Upper lobe of right lung (tissue), 1 donor: ENCODE data around the gene CFL1. TPM values are rescaled to one million over a fixed set of nuclear protein-coding genes. Genes with fewer than 3 reads are reported as not detected.
A peak's percentile ranks its signal among the peaks of the same experiment; 100 is the strongest.

Experiments used
- ATAC-seq: fragments of 200-7000 bp; cut with Tn5 transposase; one replicate; pipeline ENCODE4 v1.9.1; 2020; ENCODE audit warnings: mild to moderate bottlenecking, moderate library complexity
- DNase-seq: peaks from one replicate; pipeline ENCODE4 v3.0.0-alpha.2; 2020
- H3K27ac ChIP-seq: fragments of 200-600 bp; one replicate; pipeline ENCODE4 v1.8.0; 2022
- H3K27me3 ChIP-seq: fragments of 200-600 bp; one replicate; pipeline ENCODE4 v1.8.0; 2022; ENCODE audit warnings: mild to moderate bottlenecking
- H3K36me3 ChIP-seq: fragments of 200-600 bp; one replicate; pipeline ENCODE4 v1.8.0; 2022
- H3K4me1 ChIP-seq: fragments of 200-600 bp; one replicate; pipeline ENCODE4 v1.8.0; 2022
- H3K4me3 ChIP-seq: fragments of 200-600 bp; one replicate; pipeline ENCODE4 v1.8.0; 2022; ENCODE audit warnings: mild to moderate bottlenecking
- H3K9me3 ChIP-seq: fragments of 200-600 bp; one replicate; pipeline ENCODE4 v1.8.0; 2022
- intact Hi-C: fragments of 100-400 bp; cut with DNase I; formaldehyde crosslinking; loops from one replicate; pipeline ENCODE4 v1.11.0; 2022
- total RNA-seq: library from RNA; stranded (reverse); fragmentation: NEBNext Ultra II Directional; extraction: Animal tissue kit (Norgen Biotek cat#: 25700); gene quantifications from one replicate; pipeline ENCODE4 v1.2.1, GENCODE V29; 2021
- TF ChIP-seq, protein P1 (sequence below): fragments of 200-600 bp; IDR thresholded peaks from one replicate; pipeline ENCODE4 v1.8.0; 2022; ENCODE audit warnings: antibody characterized with exemption
- donor health status: DM: no; HTN: yes; CAD: no; lungs with severe emphysema.

CFL1 gene
- total RNA-seq, 1 donor from 2014 or later = 608 TPM

DNA sequence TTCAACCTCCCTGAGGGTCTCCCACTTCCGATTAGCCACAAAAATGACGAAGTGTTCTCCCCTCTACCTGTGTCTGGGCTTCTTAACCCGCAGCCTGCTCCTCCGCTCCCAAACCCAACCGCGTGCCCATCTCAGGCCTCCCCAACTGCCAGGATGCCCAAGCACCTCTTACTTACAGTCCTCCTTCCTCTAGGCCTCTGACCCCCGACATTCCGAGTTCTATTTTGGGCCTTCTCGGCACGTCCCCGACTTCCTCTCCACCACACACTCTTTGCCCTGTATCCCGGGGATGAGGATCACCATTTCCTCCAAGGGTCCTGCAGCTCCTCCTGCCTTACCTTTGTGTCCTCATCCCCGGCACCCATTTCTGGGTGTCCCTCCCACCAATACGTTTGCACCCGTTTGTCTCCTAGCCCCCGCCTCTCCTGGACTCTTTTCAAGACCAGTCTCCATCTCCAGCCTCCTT is 1.9 kb upstream of the CFL1 start:
- peaks cover 31% of the 10 kb centered on the region for H3K4me1 ChIP-seq
- DNase-seq = no peak
- no peak for ATAC-seq

DNA sequence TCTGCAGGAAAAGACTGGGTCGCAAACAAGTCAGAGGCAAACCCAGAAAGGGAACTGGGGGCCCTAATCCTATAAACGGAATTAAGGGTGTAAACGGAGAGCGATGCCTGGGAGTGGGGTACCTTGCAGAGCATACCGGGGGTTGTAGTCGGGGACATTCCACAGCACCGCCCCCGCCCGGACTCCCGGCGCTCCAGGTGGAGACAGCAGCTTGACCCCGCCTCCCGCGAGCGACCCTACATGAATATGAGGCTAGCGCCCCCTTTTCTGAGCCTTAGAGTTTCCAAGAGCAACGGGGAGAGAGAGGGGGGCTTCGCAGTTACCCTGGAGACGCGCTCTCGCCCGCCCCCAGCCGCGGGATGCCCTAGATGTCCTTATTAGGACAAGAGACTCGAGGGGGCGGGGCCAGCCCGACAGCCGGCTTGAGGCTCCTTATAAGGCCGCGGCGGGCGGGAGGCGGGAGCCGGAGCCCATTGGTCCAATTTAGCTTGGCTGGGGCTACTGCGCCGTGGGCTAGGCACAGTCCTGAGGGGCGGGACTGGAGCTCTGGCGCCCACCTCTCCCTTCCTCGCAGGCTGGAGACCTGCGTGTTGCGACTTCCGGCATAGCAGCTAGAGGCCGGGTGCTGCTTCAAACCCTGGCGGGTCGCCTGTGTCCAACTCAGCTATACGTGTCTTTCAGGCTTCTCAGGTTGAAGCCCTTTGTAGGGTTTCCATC is 1.3 kb upstream of the CFL1 start:
- peak overlapping the region; percentile 98 for H3K4me3 ChIP-seq
- H3K4me1 ChIP-seq = peaks cover 31% of the 10 kb centered on the region
- H3K27ac ChIP-seq = peak overlapping the region; percentile 97
- TF ChIP-seq, protein P1, sequence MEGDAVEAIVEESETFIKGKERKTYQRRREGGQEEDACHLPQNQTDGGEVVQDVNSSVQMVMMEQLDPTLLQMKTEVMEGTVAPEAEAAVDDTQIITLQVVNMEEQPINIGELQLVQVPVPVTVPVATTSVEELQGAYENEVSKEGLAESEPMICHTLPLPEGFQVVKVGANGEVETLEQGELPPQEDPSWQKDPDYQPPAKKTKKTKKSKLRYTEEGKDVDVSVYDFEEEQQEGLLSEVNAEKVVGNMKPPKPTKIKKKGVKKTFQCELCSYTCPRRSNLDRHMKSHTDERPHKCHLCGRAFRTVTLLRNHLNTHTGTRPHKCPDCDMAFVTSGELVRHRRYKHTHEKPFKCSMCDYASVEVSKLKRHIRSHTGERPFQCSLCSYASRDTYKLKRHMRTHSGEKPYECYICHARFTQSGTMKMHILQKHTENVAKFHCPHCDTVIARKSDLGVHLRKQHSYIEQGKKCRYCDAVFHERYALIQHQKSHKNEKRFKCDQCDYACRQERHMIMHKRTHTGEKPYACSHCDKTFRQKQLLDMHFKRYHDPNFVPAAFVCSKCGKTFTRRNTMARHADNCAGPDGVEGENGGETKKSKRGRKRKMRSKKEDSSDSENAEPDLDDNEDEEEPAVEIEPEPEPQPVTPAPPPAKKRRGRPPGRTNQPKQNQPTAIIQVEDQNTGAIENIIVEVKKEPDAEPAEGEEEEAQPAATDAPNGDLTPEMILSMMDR = peak; percentile 29
- no peaks in the 10 kb centered on the region for H3K9me3 ChIP-seq
- peaks cover 47% of the 10 kb centered on the region for H3K36me3 ChIP-seq
- ATAC-seq = peak; percentile 72
- DNase-seq = peak; percentile 99
- intact Hi-C loops = no loop called here
- no peaks in the 10 kb centered on the region for H3K27me3 ChIP-seq

More for the DNA sequence above, 1.9 kb upstream of the CFL1 start:
- no peaks in the 10 kb centered on the region for H3K27me3 ChIP-seq
- H3K27ac ChIP-seq = peak overlapping the region; percentile 97
- intact Hi-C loops = no loop called here
- H3K36me3 ChIP-seq = peaks cover 47% of the 10 kb centered on the region
- peak overlapping the region; percentile 98 for H3K4me3 ChIP-seq
- H3K9me3 ChIP-seq = no peaks in the 10 kb centered on the region
- TF ChIP-seq, protein P1 = no peak

DNA sequence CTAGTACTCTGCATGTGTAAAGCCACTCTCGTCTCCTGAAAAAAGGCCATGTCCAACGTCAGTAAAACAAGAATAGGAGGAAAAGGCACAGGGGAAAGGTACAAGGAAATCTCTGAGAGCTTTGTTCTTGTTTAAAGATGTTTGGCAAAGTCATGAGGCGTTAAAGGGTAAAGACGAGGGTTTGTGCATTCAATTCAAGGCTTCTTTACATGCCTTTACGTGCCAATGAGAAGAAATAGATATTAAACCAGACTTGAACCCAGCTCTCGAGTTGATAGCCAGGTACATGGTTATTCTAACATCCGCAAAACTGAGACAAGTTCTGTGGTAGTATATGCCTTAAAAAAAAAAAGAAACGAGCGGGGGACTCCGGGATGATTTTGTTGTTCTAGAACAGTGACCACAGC is 704 bp upstream of the CFL1 start:
- ATAC-seq (no peak), DNase-seq (no peak)
- peaks cover 31% of the 10 kb centered on the region for H3K4me1 ChIP-seq
- peaks cover 47% of the 10 kb centered on the region for H3K36me3 ChIP-seq
- TF ChIP-seq, protein P1 = no peak
- intact Hi-C loops = no loop called here
- no peaks in the 10 kb centered on the region for H3K27me3 ChIP-seq
- H3K9me3 ChIP-seq = no peaks in the 10 kb centered on the region
- H3K4me3 ChIP-seq = peak overlapping the region; percentile 98
- H3K27ac ChIP-seq = peak overlapping the region; percentile 97

DNA sequence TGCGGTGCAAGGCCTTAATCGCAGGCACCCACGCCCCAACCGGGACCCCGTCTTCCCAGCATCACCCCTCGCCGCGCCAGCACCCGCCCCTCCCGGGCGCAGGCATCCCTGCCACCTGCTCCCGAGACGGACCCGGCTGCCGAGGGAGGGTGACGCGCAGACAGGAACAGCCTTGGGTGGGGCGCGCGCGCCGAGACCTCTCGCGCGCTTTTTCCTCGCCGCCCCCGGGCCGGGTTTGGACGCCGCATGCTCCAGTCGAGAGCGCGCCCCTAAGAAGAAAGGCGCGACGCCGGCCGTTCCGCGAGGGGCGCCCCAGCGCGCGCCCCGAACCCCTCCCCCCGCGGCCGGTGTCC is 504 bp downstream of the CFL1 start:
- DNase-seq = no peak
- H3K27ac ChIP-seq = peak overlapping the region; percentile 97

DNA sequence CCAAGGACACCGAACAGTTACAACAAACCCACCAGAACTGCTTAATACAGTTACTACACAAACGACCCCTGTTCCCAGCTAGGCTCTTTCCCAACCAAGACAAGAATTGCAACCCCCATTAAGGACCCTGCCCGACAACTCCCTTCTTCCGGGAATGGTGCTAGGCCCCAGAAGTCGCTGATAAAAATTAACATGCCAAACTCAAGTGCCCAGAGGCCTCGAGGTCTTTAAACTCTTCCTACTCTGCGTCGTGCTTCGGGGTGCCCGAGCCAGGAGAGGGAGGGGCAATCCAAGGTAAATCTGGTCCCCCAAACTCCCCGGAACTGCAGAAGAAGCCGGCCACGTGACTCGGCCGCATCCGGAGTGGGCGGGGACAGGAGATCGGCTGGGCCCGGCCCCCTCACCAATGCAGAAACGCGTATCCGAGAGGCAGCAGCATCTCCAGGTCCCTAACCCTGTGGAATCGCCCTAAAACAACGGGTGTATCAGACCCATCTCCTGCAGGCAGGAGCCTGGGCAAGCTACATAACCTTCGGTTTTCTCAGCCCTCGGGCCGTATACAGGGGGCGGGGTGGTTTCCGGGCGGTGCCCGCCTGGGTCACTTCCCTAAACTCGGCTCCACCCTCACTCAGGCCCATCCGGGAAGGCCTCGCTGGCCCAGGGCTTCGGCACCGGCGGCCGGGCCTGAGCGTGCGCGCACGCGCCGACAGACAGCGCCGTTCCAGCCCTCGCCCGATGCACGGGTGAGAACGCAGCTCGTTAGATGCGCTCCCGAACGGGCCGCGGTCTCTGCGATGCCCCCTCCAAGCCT is 1.1 kb downstream of the CFL1 start:
- intact Hi-C loops = no loop called here
- ATAC-seq (peak; percentile 66), DNase-seq (peak; percentile 94)
- peaks cover 29% of the 10 kb centered on the region for H3K4me1 ChIP-seq
- no peaks in the 10 kb centered on the region for H3K27me3 ChIP-seq
- no peaks in the 10 kb centered on the region for H3K9me3 ChIP-seq
- H3K27ac ChIP-seq = peak overlapping the region; percentile 97
- H3K4me3 ChIP-seq = peak overlapping the region; percentile 98
- TF ChIP-seq, protein P1 = no peak
- peaks cover 47% of the 10 kb centered on the region for H3K36me3 ChIP-seq

More for the DNA sequence above, 504 bp downstream of the CFL1 start:
- peak; percentile 0 for ATAC-seq
- peaks cover 31% of the 10 kb centered on the region for H3K4me1 ChIP-seq
- intact Hi-C loops = no loop called here
- no peaks in the 10 kb centered on the region for H3K9me3 ChIP-seq
- peak overlapping the region; percentile 98 for H3K4me3 ChIP-seq
- TF ChIP-seq, protein P1 = no peak
- H3K36me3 ChIP-seq = peaks cover 47% of the 10 kb centered on the region
- no peaks in the 10 kb centered on the region for H3K27me3 ChIP-seq
